ENCODE data around the gene RRP12. TPM values are rescaled to one million over a fixed set of nuclear protein-coding genes. Genes with fewer than 3 reads are reported as not detected.
"Not testable (repeated sequence)": the region's sequence is repeated elsewhere in the genome, so short reads cannot be mapped to it uniquely, and the experiment has no call there.

The RRP12 gene
- total and polyA plus RNA-seq, 4 experiments from 2014 or later: 6.3 to 20.0 (median 12.9) TPM

DNA sequence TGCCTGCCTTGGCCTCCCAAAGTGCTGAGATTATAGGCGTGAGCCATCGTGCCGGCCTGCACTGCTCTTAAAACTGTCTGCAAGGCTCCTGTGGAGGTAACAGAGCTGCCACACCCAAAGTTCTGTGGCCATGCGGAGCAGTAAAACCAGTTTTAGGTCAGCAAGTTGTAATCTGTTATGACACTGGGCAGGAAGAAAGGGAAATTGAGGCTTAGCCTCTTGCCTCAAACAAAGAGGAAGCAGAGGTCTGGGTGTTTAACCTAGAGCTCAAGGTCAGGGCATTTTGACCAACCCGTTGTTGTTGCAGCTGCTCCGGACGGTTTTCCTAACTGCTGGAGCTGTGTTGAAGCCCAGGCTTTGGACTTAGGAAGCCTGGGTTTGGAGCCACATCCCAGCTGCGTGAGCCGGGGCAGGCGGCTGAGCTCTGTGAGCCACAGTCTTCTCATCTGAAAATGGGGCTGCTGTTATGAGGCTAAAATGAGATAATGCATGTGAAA is 7.4 kb upstream of the RRP12 start:
- peaks cover 15% of the 10 kb centered on the region for H3K4me1 ChIP-seq (ENCODE audit: insufficient read depth, low read length)
- Mint-ChIP-seq H3K27me3 (no peaks in the 10 kb centered on the region), H3K36me3 (no peaks in the 10 kb centered on the region), H3K4me1 (peaks cover 9 to 20% (median 15%) of the 10 kb centered on the region in 4 donors), H3K27ac (no peak overlapping the region), H3K4me3 (no peak overlapping the region), H3K9me3 (no peaks in the 10 kb centered on the region)
- H3K27ac ChIP-seq (ENCODE audit: low read depth, low read length): no peak overlapping the region
- no peaks in the 10 kb centered on the region for H3K9me3 ChIP-seq (ENCODE audit: control insufficient read depth in 1 of 2, low read length in 2 of 2)
- ChIA-PET CTCF (ENCODE audit: partially characterized antibody) (interaction anchor here (0.9 to 11.1 kb wide), 15 partner anchors 8 to 174 kb away, joined by 3 to 98 read pairs (median 3); no protein-coding TSS in a partner anchor), POLR2A (ENCODE audit: partially characterized antibody) (interaction anchor here (1.0 to 1.1 kb wide), 2 partner anchors 15 to 37 kb away, joined by 3 to 4 read pairs; no protein-coding TSS in a partner anchor)
- H3K36me3 ChIP-seq (ENCODE audit: insufficient read depth, low read length): no peaks in the 10 kb centered on the region
- DNase-seq: no peak
- no peak overlapping the region for H3K4me3 ChIP-seq (ENCODE audit: low read length in 2 of 2)
- intact Hi-C loops (cut with micrococcal nuclease): loop anchor here (5.0 kb wide), 1 partner anchor 54 kb away; no protein-coding TSS in a partner anchor
- no peaks in the 10 kb centered on the region for H3K27me3 ChIP-seq (ENCODE audit: insufficient read depth, low read length)

DNA sequence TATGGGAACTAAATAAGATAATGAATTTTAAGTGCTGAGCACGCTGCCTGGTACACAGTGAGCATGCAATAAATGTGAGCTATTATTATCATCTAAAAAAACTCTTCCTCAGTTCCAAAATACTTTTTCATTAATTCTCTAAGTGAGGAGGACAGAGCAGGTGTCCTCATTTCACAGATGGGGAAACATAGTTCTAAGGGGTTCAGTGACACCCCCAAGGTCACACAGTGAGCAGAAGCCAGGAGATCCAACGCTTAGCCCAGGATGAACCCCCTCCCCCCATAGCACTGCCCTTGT is 6.8 kb upstream of the RRP12 start:
- H3K9me3 ChIP-seq (ENCODE audit: control insufficient read depth in 1 of 2, low read length in 2 of 2): no peaks in the 10 kb centered on the region
- Mint-ChIP-seq H3K27me3 (no peaks in the 10 kb centered on the region), H3K4me3 (peak overlapping the region in 1 of 8 donors; percentile 22), H3K27ac (peak overlapping the region in 1 of 7 donors; percentile 60), H3K4me1 (peaks cover 5 to 15% (median 10%) of the 10 kb centered on the region in 4 donors), H3K9me3 (no peaks in the 10 kb centered on the region), H3K36me3 (no peaks in the 10 kb centered on the region)
- CTCF ChIA-PET (ENCODE audit: partially characterized antibody): interaction anchor here (0.9 to 11.1 kb wide), 13 partner anchors 13 to 173 kb away, joined by 3 to 98 read pairs (median 5); no protein-coding TSS in a partner anchor
- no peaks in the 10 kb centered on the region for H3K36me3 ChIP-seq (ENCODE audit: insufficient read depth, low read length)
- no peaks in the 10 kb centered on the region for H3K27me3 ChIP-seq (ENCODE audit: insufficient read depth, low read length)
- H3K27ac ChIP-seq (ENCODE audit: low read depth, low read length): no peak overlapping the region
- peaks cover 10% of the 10 kb centered on the region for H3K4me1 ChIP-seq (ENCODE audit: insufficient read depth, low read length)
- POLR2A ChIA-PET (ENCODE audit: partially characterized antibody): interaction anchor here (1.0 to 1.6 kb wide), 2 partner anchors 37 to 88 kb away, joined by 3 to 4 read pairs; partner anchors contain the start of gene FRAT1
- intact Hi-C loops (cut with micrococcal nuclease): loop anchor here (1.0 to 5.0 kb wide), 7 partner anchors 11 to 145 kb away; partner anchors contain the start of genes EXOSC1, MMS19, PGAM1 and UBTD1
- H3K4me3 ChIP-seq (ENCODE audit: low read length in 2 of 2): no peak overlapping the region
- no peak for DNase-seq

DNA sequence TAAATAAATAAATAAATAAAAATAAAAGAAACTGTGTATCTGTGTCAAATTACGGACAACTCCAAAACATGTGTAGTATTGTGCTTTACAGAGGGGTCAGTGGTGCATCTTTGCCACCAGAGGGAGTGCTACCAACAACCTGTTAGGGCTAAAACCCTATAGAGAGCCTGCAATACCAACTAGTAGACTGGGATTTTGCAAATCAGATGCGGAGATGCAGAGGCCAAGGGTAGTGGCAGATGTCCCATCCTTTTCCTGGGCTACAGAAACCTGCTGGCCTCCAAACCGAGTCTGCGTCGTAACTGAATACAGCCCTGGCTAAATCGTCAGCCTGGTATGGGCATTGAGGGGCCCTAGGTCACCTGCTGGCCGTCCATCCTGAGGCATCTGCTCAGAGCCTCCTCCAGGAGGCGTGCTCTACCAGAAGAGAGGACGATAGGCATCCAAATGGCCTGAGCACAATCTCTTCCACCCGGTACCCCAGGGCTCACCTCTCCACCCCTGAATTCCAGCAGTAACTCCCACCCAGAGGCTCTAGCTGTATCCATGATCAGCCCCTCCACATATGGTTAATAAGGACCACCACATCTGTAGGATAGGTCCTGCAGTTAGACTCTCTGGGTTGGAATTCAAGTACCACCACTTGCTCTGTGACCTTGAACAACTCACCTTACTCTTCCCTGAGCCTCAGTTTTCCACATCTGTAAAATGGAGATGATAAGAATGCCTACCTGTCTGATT is 6.2 kb upstream of the RRP12 start:
- Histone ChIP-seq H3K9me3 (ENCODE audit: control insufficient read depth in 1 of 2, low read length in 2 of 2) (no peaks in the 10 kb centered on the region), H3K27me3 (ENCODE audit: insufficient read depth, low read length) (no peaks in the 10 kb centered on the region), H3K4me1 (ENCODE audit: insufficient read depth, low read length) (peaks cover 6% of the 10 kb centered on the region), H3K36me3 (ENCODE audit: insufficient read depth, low read length) (no peaks in the 10 kb centered on the region), H3K4me3 (ENCODE audit: low read length in 2 of 2) (peak overlapping the region; percentile 35 to 48), H3K27ac (ENCODE audit: low read depth, low read length) (no peak overlapping the region)
- Mint-ChIP-seq H3K4me3 (peak overlapping the region in 7 of 8 donors; percentile 36 to 77 (median 74)), H3K9me3 (no peaks in the 10 kb centered on the region), H3K27me3 (no peaks in the 10 kb centered on the region), H3K36me3 (no peaks in the 10 kb centered on the region), H3K4me1 (peaks cover 3 to 12% (median 9%) of the 10 kb centered on the region in 4 donors), H3K27ac (peak overlapping the region; percentile 54 to 88 (median 78))
- intact Hi-C loops (cut with micrococcal nuclease): loop anchor here (1.0 to 5.0 kb wide), 7 partner anchors 12 to 146 kb away; partner anchors contain the start of genes EXOSC1, MMS19, PGAM1 and UBTD1
- ChIA-PET CTCF (ENCODE audit: partially characterized antibody) (interaction anchor here (0.7 to 11.1 kb wide), 19 partner anchors 8 to 172 kb away, joined by 3 to 98 read pairs (median 4); no protein-coding TSS in a partner anchor), POLR2A (ENCODE audit: partially characterized antibody) (interaction anchor here (1.0 to 1.6 kb wide), 2 partner anchors 38 to 88 kb away, joined by 3 to 4 read pairs; partner anchors contain the start of gene FRAT1)
- DNase-seq: peak; percentile 74 to 78 (median 77)

DNA sequence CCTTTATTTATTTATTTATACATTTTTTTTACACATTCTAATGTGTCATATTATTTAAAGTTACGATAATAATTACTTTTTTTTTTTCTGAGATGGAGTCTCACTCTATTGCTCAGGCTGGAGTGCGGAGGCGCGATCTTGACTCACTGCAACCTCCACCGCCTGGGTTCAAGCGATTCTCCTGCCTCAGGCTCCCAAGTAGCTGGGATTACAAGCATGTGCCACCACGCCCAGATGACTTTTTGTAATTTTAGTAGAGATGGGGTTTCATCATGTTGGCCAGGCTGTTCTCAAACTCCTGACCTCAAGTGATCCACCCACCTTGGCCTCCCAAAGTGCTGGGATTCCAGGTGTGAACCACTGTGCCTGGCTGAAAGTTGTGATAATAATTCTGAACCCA is 5.3 kb upstream of the RRP12 start:
- not testable (repeated sequence) for H3K4me1 ChIP-seq (ENCODE audit: insufficient read depth, low read length); H3K27ac ChIP-seq (ENCODE audit: low read depth, low read length); H3K9me3 ChIP-seq (ENCODE audit: control insufficient read depth in 1 of 2, low read length in 2 of 2); H3K27me3 Mint-ChIP-seq; H3K27me3 ChIP-seq (ENCODE audit: insufficient read depth, low read length); H3K4me3 Mint-ChIP-seq; H3K4me3 ChIP-seq (ENCODE audit: low read length in 2 of 2); H3K9me3 Mint-ChIP-seq; DNase-seq; H3K36me3 Mint-ChIP-seq; H3K36me3 ChIP-seq (ENCODE audit: insufficient read depth, low read length)
- H3K27ac Mint-ChIP-seq: peak overlapping the region in 2 of 7 donors; percentile 29 to 48
- H3K4me1 Mint-ChIP-seq: peaks cover 4 to 13% (median 9%) of the 10 kb centered on the region in 4 donors
- ChIA-PET CTCF (ENCODE audit: partially characterized antibody) (interaction anchor here (0.7 to 11.1 kb wide), 9 partner anchors 9 to 148 kb away, joined by 3 to 98 read pairs (median 5); no protein-coding TSS in a partner anchor), POLR2A (ENCODE audit: partially characterized antibody) (interaction anchor here (0.9 to 1.6 kb wide), 2 partner anchors 8 to 87 kb away, joined by 3 to 4 read pairs; partner anchors contain the start of gene FRAT1)
- intact Hi-C loops (cut with micrococcal nuclease): loop anchor here (2.0 to 5.0 kb wide), 2 partner anchors 56 to 128 kb away; no protein-coding TSS in a partner anchor

DNA sequence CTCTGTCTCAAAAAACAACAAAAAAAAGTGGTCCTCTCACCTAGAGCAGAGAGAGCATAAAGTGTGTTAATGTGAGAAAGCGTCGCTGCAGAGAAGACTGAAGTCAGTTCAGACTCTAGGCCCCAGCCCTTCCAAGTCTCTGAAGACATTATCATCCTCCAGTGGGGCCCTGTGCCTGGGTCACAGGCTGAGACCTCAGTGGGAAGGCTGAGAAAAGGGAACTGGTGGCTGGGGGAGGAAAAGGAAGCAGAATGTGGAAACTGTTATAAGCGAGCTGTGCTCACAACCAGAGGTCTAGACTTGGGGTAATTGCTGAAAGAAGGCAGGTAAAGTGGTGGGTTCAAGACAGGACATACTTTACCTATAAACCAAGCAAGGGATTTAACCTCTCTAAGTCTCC is 4.9 kb upstream of the RRP12 start:
- Histone ChIP-seq H3K36me3 (ENCODE audit: insufficient read depth, low read length) (no peaks in the 10 kb centered on the region), H3K4me3 (ENCODE audit: low read length in 2 of 2) (no peak overlapping the region), H3K27me3 (ENCODE audit: insufficient read depth, low read length) (no peaks in the 10 kb centered on the region), H3K4me1 (ENCODE audit: insufficient read depth, low read length) (peaks cover 11% of the 10 kb centered on the region), H3K27ac (ENCODE audit: low read depth, low read length) (no peak overlapping the region), H3K9me3 (ENCODE audit: control insufficient read depth in 1 of 2, low read length in 2 of 2) (no peaks in the 10 kb centered on the region)
- ChIA-PET POLR2A (ENCODE audit: partially characterized antibody) (interaction anchor here (0.9 kb wide), 1 partner anchor 9 kb away, joined by 3 read pairs; no protein-coding TSS in a partner anchor), CTCF (ENCODE audit: partially characterized antibody) (interaction anchor here (0.8 to 11.1 kb wide), 7 partner anchors 9 to 148 kb away, joined by 3 to 98 read pairs (median 5); no protein-coding TSS in a partner anchor)
- H3K9me3 Mint-ChIP-seq: no peaks in the 10 kb centered on the region
- intact Hi-C loops (cut with micrococcal nuclease): loop anchor here (2.0 to 5.0 kb wide), 2 partner anchors 56 to 127 kb away; no protein-coding TSS in a partner anchor
- H3K4me1 Mint-ChIP-seq: peaks cover 8 to 17% (median 13%) of the 10 kb centered on the region in 4 donors
- H3K27ac Mint-ChIP-seq: no peak overlapping the region
- no peaks in the 10 kb centered on the region for H3K27me3 Mint-ChIP-seq
- peaks cover 0 to 2% of the 10 kb centered on the region in 2 donors for H3K36me3 Mint-ChIP-seq
- no peak overlapping the region for H3K4me3 Mint-ChIP-seq
- DNase-seq: no peak

DNA sequence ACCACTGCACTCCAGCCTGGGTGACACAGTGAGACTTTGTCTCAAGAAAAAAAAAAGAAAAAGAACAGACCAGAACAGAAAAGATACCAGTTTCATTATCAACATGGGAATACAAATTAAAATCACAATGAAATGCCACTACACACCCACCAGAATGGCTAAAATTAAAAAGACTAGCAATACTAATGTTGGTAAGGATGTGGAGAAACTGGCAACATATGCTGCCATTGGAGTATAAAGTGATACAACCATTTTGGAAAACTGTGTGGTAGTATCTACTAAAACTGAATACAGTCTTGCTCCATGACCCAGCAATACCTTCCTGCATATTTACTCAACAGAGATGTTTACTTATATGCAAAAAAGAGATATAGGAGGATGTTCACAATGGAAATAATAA is 2.9 kb upstream of the RRP12 start:
- no peaks in the 10 kb centered on the region for H3K36me3 ChIP-seq (ENCODE audit: insufficient read depth, low read length)
- Mint-ChIP-seq H3K27me3 (no peaks in the 10 kb centered on the region), H3K4me1 (peaks cover 14 to 31% (median 24%) of the 10 kb centered on the region in 4 donors), H3K27ac (peak overlapping the region in 1 of 7 donors; percentile 24), H3K9me3 (no peaks in the 10 kb centered on the region), H3K4me3 (no peak overlapping the region), H3K36me3 (peaks cover 0 to 9% of the 10 kb centered on the region in 2 donors)
- intact Hi-C loops (cut with micrococcal nuclease): no loop called here
- no peak for DNase-seq
- H3K9me3 ChIP-seq (ENCODE audit: control insufficient read depth in 1 of 2, low read length in 2 of 2): no peaks in the 10 kb centered on the region
- H3K4me1 ChIP-seq (ENCODE audit: insufficient read depth, low read length): peaks cover 20% of the 10 kb centered on the region
- ChIA-PET CTCF (ENCODE audit: partially characterized antibody) (interaction anchor here (0.9 to 4.9 kb wide), 3 partner anchors 9 to 112 kb away, joined by 3 to 40 read pairs (median 3); partner anchors contain the start of gene ARHGAP19), POLR2A (ENCODE audit: partially characterized antibody) (no interaction called here)
- no peaks in the 10 kb centered on the region for H3K27me3 ChIP-seq (ENCODE audit: insufficient read depth, low read length)
- H3K4me3 ChIP-seq (ENCODE audit: low read length in 2 of 2): no peak overlapping the region
- H3K27ac ChIP-seq (ENCODE audit: low read depth, low read length): no peak overlapping the region

Measured in CD4-positive, alpha-beta memory T cell (primary cell).